Activated CD8-positive, alpha-beta T cell treated with anti-CD3 and anti-CD28 coated beads, Interleukin-2, amount 10 ng/mL, durations not matched to agents 7 days and 5 days (primary cell): ENCODE data around the gene PHAF1. TPM values are rescaled to one million over a fixed set of nuclear protein-coding genes. Genes with fewer than 3 reads are reported as not detected.

Experiments
- total RNA-seq, 2 experiments: library from RNA; stranded (reverse); gene quantifications; one replicate each; pipeline ENCODE4 v1.2.3, GENCODE V29; 2021

Gene PHAF1
- total RNA-seq, 2 experiments from 2014 or later, result 16.5 TPM

Other genes with a start within 250 kb of the PHAF1 start
- 10 to 100 TPM; 24.2 to 26.9 TPM for gene PDP2, start 229.4 kb upstream of the PHAF1 start, total RNA-seq
- gene CDH16, start 191.1 kb upstream of the PHAF1 start, total RNA-seq, result not detected
- gene RRAD, start 184.4 kb upstream of the PHAF1 start, total RNA-seq, result under 1 TPM in 1 of 2 experiments, not detected in 1; 0.34 TPM
- 100 to 1,000 TPM; 115 to 126 TPM for gene CIAO2B, start 175.5 kb upstream of the PHAF1 start, total RNA-seq
- 10 to 100 TPM; 29.7 to 34.0 TPM for gene CES2, start 174.4 kb upstream of the PHAF1 start, total RNA-seq
- gene CES3, start 148.7 kb upstream of the PHAF1 start, total RNA-seq, result 1 to 10 TPM; 2.4 to 4.3 TPM
- gene CES4A, start 121.4 kb upstream of the PHAF1 start, total RNA-seq, result 10 to 100 TPM; 10.5 to 12.0 TPM
- 100 to 1,000 TPM; 235 to 241 TPM for gene CBFB, start 80.8 kb upstream of the PHAF1 start, total RNA-seq
- 1 to 10 TPM; 6.6 to 7.2 TPM for gene B3GNT9, start 41.1 kb downstream of the PHAF1 start, total RNA-seq
- gene TRADD, start 50.0 kb downstream of the PHAF1 start, total RNA-seq, result 10 to 100 TPM; 39.2 to 40.7 TPM
- gene FBXL8, start 50.0 kb downstream of the PHAF1 start, total RNA-seq, result 10 to 100 TPM; 22.7 to 24.8 TPM
- 10 to 100 TPM; 31.5 to 34.4 TPM for gene HSF4, start 54.8 kb downstream of the PHAF1 start, total RNA-seq
- 1 to 10 TPM; 7.4 to 8.2 TPM for gene NOL3, start 60.6 kb downstream of the PHAF1 start, total RNA-seq
- 10 to 100 TPM; 43.3 to 48.2 TPM for gene MATCAP1, start 74.0 kb downstream of the PHAF1 start, total RNA-seq
- not detected for gene EXOC3L1, start 80.2 kb downstream of the PHAF1 start, total RNA-seq
- 100 to 1,000 TPM; 134 to 138 TPM for gene E2F4, start 82.2 kb downstream of the PHAF1 start, total RNA-seq
- gene ELMO3, start 89.2 kb downstream of the PHAF1 start, total RNA-seq, result 1 to 10 TPM; 7.2 to 8.0 TPM
- gene TMEM208, start 117.2 kb downstream of the PHAF1 start, total RNA-seq, result 10 to 100 TPM; 33.7 TPM
- gene FHOD1, start 137.5 kb downstream of the PHAF1 start, total RNA-seq, result 100 to 1,000 TPM in 1 of 2 experiments, 10 to 100 TPM in 1; 93.4 to 101 TPM
- gene SLC9A5, start 139.0 kb downstream of the PHAF1 start, total RNA-seq, result 1 to 10 TPM; 3.1 to 4.1 TPM
- gene PLEKHG4, start 169.6 kb downstream of the PHAF1 start, total RNA-seq, result 10 to 100 TPM; 13.6 to 16.3 TPM
- gene KCTD19, start 216.8 kb downstream of the PHAF1 start, total RNA-seq, result 1 to 10 TPM in 1 of 2 experiments, under 1 TPM in 1; 0.65 to 1.1 TPM
- not detected for gene LRRC36, start 216.9 kb downstream of the PHAF1 start, total RNA-seq